Large intestine (tissue), 3 donors: ENCODE data around the gene ACTBL2. TPM values are rescaled to one million over a fixed set of nuclear protein-coding genes. Genes with fewer than 3 reads are reported as not detected.
"Not testable (repeated sequence)": the region's sequence is repeated elsewhere in the genome, so short reads cannot be mapped to it uniquely, and the experiment has no call there.

ENCODE experiments used
- DNase-seq, 2 donors: peaks; one replicate each; pipeline versions ENCODE4 v3.0.0 to v3.0.0-alpha.2; 2013
- H3K27ac ChIP-seq: one replicate; pipeline ENCODE4 v1.5.1; 2013; ENCODE audit warnings: low read length
- H3K27me3 ChIP-seq: 2 replicates; pipeline ENCODE4 v1.6.1; 2013; ENCODE audit warnings: low read length; ENCODE audit not compliant: control insufficient read depth, insufficient read depth
- H3K36me3 ChIP-seq: 2 replicates; pipeline ENCODE4 v1.6.1; 2013; ENCODE audit warnings: low read length; ENCODE audit not compliant: control insufficient read depth, insufficient read depth
- H3K4me1 ChIP-seq: one replicate; pipeline ENCODE4 v1.6.1; 2013; ENCODE audit warnings: low read length; ENCODE audit not compliant: control insufficient read depth, insufficient read depth
- H3K4me3 ChIP-seq: one replicate; pipeline ENCODE4 v1.5.1; 2013; ENCODE audit warnings: low read length
- H3K9me3 ChIP-seq: one replicate; pipeline ENCODE4 v1.6.1; 2013; ENCODE audit warnings: mild to moderate bottlenecking, low read depth, low read length, moderate library complexity; ENCODE audit not compliant: control insufficient read depth
- WGBS: methylation state at CpG from one replicate; pipeline ENCODE4 v1.1.5; 2013; ENCODE audit warnings: low lambda C conversion rate; ENCODE audit not compliant: insufficient coverage; 5-methylcytosine and 5-hydroxymethylcytosine counted together
- polyA plus RNA-seq: library from polyadenylated mRNA; unstranded; fragments of 120-200 nt; gene quantifications from one replicate; pipeline ENCODE4 v1.2.1, GENCODE V29; 2013

ACTBL2 gene
- polyA plus RNA-seq, 1 donor = 0.01 TPM

DNA sequence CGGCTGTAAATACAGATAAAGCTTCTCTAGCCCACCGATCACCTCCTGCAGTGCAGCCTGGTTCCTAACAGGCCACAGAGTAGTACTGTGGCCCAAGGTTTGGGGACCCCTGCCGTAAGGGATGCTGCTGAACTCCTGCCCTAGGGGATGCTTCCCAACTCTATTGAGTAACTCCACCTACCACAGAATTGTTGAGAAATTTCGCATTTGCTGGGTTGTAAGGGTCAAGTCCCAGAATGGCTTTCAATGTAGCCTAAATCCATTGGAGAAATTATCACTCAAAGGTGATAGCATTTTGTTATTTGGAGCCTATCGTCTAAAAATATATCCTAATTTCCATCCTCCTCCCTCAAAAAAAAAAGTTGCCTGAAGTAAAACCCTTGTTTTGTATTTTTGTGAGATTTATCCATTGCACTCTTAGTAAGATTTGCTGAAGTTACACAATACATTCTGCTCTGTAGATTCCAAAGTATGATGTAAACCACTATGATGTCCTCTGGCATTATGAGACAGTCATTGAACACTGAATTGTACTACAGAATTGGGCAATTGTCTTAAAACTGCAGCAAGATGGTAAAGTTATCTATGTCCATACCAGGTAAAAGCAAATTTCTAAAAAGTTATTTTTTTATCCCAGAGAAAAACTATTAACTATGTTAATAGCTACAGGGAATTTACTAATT lies 14.0 kb downstream of the ACTBL2 start:
- WGBS = no CpG with 5 or more reads among the region's 5 CpGs
- no peak for DNase-seq
- Histone ChIP-seq H3K4me3 (no peak overlapping the region), H3K27me3 (no peaks in the 10 kb centered on the region), H3K4me1 (no peaks in the 10 kb centered on the region), H3K36me3 (no peaks in the 10 kb centered on the region), H3K27ac (no peak overlapping the region), H3K9me3 (no peaks in the 10 kb centered on the region)

DNA sequence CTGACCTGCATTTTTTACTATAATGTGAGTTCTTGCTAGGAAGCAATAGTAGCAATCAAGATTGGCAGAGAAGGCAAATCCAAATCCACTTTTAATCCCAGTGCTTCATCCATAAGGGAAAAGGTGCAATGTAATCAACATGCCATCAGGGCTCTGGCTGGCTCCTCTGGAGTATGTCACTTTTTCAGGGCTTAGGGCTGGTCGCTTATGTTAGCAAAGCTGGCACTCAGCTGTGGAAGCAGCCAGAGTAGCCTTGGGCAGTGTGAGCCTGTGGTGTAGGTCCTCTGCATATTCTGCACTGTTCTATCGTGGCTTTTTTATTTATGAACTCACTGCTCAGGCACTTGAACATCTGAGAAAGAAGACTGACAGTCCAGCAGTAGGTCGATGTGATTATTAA lies 16.1 kb downstream of the ACTBL2 start:
- no peaks in the 10 kb centered on the region for H3K36me3 ChIP-seq
- H3K27me3 ChIP-seq = no peaks in the 10 kb centered on the region
- no CpG with 5 or more reads among the region's 3 CpGs for WGBS
- no peak overlapping the region for H3K4me3 ChIP-seq
- H3K27ac ChIP-seq = no peak overlapping the region
- no peak for DNase-seq
- H3K4me1 ChIP-seq = no peaks in the 10 kb centered on the region
- no peaks in the 10 kb centered on the region for H3K9me3 ChIP-seq

DNA sequence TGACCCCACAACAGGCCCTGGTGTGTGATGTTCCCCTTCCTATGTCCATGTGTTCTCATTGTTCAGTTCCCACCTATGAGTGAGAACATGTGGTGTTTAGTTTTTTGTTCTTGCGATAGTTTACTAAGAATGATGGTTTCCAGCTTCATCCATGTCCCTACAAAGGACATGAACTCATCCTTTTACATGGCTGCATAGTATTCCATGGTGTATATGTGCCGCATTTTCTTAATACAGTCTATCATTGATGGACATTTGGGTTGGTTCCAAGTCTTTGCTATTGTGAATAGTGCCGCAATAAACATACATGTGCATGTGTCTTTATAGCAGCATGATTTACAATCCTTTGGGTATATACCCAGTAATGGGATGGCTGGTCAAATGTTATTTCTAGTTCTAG lies 22.6 kb downstream of the ACTBL2 start:
- H3K4me3 ChIP-seq, H3K27me3 ChIP-seq, DNase-seq, H3K27ac ChIP-seq, H3K9me3 ChIP-seq, H3K36me3 ChIP-seq, H3K4me1 ChIP-seq: not testable (repeated sequence)
- WGBS = no CpG with 5 or more reads among the region's 3 CpGs

DNA sequence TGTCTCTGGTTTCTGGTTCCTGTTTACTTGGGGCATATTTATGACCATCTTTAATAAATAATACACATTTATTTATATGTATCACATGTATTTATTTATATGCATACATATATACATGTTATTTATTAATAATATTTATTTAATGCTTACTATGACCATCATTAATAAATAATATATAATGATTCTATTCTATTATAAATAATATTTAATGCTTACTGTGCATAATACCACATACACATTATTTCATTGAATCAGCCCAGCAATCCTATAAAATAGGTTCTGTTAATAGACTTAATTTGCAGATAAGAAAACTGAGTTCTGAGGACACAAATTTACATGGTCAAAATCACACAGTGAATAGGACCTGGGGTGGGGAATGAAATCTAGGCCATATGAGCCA lies 24.2 kb downstream of the ACTBL2 start:
- H3K27me3 ChIP-seq = no peaks in the 10 kb centered on the region
- H3K4me1 ChIP-seq = peaks cover 7% of the 10 kb centered on the region
- no peak overlapping the region for H3K4me3 ChIP-seq
- no peak overlapping the region for H3K27ac ChIP-seq
- H3K9me3 ChIP-seq = no peaks in the 10 kb centered on the region
- no peaks in the 10 kb centered on the region for H3K36me3 ChIP-seq
- no peak for DNase-seq

DNA sequence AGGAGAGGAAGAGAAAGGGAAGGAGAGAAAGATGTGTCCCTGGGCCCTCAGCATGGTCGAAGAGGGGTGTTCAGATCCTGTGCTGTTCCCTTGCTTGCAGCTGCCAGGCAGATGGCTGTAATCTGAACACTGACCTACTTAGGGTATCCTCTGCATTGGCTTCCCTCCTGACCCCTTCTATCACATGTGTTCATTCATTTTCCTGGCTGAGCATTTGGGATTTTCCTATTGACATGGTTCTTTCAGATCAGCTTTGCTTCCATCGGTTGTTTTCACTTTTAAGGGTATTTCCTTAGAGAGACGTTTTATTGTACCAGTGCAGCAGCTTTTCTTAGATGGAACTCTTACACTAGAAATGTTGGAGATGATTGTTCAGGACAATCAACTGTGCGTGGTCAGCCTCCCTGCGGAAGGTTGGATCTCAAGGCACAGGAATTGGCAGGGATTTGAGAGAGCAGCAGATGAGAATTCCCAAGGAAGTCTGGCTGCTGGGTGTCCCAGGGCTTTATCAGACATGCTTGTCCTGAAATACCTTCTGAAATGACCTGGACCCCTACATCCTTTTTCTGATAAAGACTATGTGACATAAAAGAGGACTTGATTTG lies 26.0 kb downstream of the ACTBL2 start:
- Histone ChIP-seq H3K4me1 (peaks cover 7% of the 10 kb centered on the region), H3K36me3 (no peaks in the 10 kb centered on the region), H3K27ac (no peak overlapping the region), H3K27me3 (no peaks in the 10 kb centered on the region), H3K4me3 (no peak overlapping the region), H3K9me3 (no peaks in the 10 kb centered on the region)
- no peak for DNase-seq
- no CpG with 5 or more reads among the region's 5 CpGs for WGBS

DNA sequence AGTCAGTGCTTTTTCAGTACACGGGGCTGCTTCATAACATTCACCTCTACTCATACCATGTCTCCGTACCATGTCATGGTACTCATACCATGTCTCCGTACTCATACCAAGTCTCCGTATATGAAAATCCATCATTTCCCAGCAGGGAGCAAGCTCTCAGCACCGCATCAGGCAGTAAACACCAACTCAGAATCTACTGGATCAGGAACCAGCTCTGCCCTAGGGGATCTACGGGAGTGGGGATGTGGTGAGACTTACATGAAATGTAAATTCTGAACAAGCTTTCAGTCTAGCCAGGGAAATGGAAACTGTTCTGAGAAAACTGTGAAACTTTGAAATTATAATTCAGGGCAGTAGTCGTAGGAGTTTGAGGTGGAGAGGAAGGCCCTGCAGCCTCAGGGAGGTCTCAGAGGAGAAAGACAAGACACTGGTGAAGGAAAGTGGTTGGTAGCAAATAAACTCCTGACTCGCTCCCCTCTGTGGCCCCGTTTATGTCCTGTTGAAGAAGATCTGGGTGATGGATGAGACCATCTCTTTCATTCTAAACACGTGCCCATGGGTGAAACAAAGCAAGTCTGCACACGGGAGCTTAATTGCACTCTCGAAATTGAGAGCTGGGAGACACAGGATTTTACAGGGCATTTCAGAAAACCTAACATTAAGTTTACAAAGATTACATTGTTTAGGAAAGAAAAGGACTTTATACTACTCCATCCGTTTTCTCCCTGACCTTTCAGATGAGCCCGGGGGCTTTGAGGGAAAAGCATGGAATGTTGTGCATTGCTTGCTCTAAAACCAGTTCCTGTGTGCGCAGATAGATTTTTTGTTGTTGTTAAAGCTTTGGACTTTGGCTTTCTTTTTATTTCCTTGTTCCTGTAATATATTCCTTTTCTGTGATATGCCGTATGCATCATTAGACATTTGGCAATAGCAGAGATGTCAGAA lies 26.8 kb downstream of the ACTBL2 start:
- Histone ChIP-seq H3K27me3 (no peaks in the 10 kb centered on the region), H3K4me3 (no peak overlapping the region), H3K36me3 (no peaks in the 10 kb centered on the region), H3K27ac (no peak overlapping the region), H3K4me1 (peaks cover 7% of the 10 kb centered on the region), H3K9me3 (no peaks in the 10 kb centered on the region)
- WGBS = 36% methylated on average over 4 of the region's 16 CpGs
- peak; percentile 11 to 60 for DNase-seq

DNA sequence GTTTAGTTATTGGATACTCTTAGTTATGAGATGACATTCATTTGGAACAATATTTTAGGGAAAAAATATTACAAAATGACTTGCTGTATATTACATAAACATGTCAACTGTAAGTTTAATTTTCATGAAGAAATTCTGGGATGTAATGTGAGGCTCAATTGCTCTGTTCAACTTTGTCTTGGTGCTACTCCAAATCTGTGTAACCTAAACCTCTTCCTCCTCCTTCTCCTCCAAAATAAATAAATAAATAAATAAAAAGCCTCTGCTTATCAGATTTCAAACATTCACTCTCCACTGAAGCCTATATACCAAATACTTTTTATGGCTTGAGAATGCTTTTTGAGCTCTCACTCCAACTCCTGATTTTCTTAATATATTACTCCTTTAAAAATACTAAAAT lies 27.7 kb downstream of the ACTBL2 start:
- Histone ChIP-seq H3K36me3 (no peaks in the 10 kb centered on the region), H3K9me3 (no peaks in the 10 kb centered on the region), H3K4me1 (peaks cover 7% of the 10 kb centered on the region), H3K4me3 (no peak overlapping the region), H3K27ac (no peak overlapping the region), H3K27me3 (no peaks in the 10 kb centered on the region)
- DNase-seq = no peak

DNA sequence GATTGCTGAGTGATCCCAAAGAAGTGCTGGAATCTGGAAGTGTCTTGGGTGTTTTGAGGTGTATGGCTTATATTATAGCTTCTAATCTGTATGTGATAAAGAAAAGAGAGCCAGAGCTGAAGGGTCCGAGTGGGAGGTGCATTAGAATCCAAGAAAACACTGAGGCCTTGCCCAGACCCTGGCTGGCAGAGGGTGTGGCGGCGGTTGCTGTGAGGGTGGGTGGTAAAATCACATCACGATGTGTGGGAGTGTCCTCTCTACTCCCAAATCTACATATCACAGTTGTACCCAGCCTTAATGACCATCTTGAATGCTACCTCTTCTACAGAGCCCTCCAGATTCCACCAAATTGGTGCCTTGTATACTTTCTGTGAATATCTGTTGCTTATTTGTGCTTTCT lies 28.9 kb downstream of the ACTBL2 start:
- Histone ChIP-seq H3K9me3 (no peaks in the 10 kb centered on the region), H3K27ac (no peak overlapping the region), H3K4me1 (peaks cover 7% of the 10 kb centered on the region), H3K36me3 (no peaks in the 10 kb centered on the region), H3K4me3 (no peak overlapping the region), H3K27me3 (no peaks in the 10 kb centered on the region)
- no peak for DNase-seq
- no CpG with 5 or more reads among the region's 4 CpGs for WGBS

DNA sequence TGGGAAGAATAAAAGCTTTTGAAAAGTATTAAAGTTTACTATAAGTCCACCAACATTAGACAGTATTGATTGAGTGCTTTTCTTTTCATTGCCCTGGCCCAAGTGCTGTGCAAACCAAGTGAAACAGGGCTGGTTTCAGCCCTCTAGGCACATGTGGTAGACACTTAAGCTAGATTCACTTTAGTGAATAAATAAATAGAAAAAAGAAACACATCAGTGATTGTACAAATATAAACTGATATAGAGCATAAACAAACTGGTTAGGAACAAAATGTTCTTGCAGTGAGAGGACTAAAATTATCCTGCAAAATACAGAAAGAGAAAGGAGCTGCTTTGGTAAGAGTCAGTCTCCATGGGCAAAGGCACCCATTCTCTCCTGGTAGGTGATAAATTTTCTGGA lies 29.7 kb downstream of the ACTBL2 start:
- Histone ChIP-seq H3K27me3 (no peaks in the 10 kb centered on the region), H3K9me3 (no peaks in the 10 kb centered on the region), H3K4me1 (peaks cover 7% of the 10 kb centered on the region), H3K36me3 (no peaks in the 10 kb centered on the region), H3K4me3 (no peak overlapping the region), H3K27ac (no peak overlapping the region)
- no peak for DNase-seq

DNA sequence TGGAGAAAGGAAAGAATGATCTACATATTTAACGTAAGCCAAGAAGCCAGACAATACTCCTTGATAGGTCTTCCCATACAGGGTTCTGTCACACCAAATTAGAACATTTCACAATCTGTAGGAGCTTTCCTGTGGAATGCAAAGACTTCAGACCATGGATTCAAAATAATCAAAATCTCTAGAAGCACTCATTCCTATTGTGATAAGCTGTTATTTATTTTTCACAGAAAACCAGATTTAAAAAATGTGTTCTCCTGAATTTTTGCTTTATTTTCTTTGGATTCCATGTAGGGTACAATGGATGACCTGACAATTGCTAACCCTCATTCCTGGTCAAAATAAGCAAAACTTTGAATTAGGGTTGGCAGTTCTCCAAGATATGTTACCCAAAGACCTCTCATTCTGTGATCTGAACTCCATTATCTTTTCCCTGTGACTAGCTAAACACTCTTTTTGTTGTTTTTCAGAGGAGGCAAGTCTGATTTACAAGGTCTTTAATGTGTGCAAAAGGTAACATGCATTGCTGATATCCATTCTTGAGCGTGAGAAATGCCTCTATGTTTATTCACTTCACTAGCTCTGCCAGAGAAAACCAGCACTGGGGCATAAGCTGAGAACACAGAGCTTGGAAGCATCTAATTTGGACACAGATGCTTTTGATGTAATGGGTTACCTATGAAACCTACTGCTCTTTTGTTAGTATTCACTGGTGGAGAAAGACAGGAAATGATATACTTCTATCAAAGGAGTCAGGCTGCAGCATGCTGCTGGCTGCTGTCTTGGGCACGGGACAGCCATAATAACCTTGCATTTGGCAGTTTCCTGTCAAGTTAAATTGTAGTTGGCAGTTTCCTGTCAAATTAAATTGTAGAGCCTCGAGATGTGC lies 31.4 kb downstream of the ACTBL2 start:
- Histone ChIP-seq H3K4me1 (peaks cover 4% of the 10 kb centered on the region), H3K27ac (no peak overlapping the region), H3K4me3 (no peak overlapping the region), H3K36me3 (no peaks in the 10 kb centered on the region), H3K9me3 (no peaks in the 10 kb centered on the region), H3K27me3 (peaks cover under 1% of the 10 kb centered on the region)
- 83% methylated on average over 1 of the region's 4 CpGs for WGBS
- no peak for DNase-seq
